H1 (cell line): ENCODE results near the gene CRADD.

Experiments
- GTF2F1 ChIP-seq: IDR thresholded peaks from 2 replicates; pipeline ENCODE4 v1.6.1; 2012; ENCODE audit warnings: low read depth, low read length, improper control_type of control experiment, borderline replicate concordance
- TF ChIP-seq, protein P1 (sequence below), 3 experiments: IDR thresholded peaks; 1 replicate in 2 of 3; 2 replicates in 1 of 3; pipeline versions ENCODE4 v1.5.1 to v1.6.1; 2011; ENCODE audit warnings: low read length in 3 of 3, mild to moderate bottlenecking in 3 of 3, inconsistent platforms in 2 of 3, low read depth in 1 of 3, moderate library complexity in 1 of 3; ENCODE audit not compliant: insufficient read depth in 1 of 3; ENCODE audit errors: control extremely low read depth in 1 of 3

DNA sequence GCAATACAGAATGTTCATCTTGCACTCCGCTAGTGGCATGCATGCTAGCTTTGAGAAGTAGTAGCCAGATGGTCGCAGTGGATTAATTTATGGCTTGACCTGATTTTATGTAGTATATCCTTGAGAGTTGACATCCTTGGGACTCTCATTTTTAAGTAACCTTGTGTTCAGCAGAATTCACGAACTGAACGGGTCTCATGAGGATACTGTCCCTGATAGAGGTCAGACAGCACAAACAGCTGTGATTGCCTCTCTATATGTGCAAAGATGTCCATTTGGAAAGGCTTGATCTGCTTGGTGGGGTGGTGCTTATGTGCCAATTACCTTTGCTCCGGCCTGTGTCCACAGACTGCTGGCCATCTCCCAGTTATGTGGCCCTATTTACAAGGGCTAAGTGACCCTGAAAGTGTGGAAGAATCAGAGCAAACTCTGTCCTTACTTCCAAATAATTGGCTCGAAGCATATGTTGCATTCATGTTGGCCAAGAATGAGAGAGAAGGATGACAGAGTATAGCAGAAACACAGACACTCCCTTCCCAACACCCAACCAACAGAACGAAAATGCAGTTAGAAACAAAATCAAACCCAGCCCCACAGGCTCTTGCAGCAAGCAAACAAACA lies 167.1 kb downstream of the CRADD start:
- TF ChIP-seq, protein P1, sequence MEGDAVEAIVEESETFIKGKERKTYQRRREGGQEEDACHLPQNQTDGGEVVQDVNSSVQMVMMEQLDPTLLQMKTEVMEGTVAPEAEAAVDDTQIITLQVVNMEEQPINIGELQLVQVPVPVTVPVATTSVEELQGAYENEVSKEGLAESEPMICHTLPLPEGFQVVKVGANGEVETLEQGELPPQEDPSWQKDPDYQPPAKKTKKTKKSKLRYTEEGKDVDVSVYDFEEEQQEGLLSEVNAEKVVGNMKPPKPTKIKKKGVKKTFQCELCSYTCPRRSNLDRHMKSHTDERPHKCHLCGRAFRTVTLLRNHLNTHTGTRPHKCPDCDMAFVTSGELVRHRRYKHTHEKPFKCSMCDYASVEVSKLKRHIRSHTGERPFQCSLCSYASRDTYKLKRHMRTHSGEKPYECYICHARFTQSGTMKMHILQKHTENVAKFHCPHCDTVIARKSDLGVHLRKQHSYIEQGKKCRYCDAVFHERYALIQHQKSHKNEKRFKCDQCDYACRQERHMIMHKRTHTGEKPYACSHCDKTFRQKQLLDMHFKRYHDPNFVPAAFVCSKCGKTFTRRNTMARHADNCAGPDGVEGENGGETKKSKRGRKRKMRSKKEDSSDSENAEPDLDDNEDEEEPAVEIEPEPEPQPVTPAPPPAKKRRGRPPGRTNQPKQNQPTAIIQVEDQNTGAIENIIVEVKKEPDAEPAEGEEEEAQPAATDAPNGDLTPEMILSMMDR (IDR thresholded peaks at IDR 0.05; ENCODE audit: control extremely low read depth in 1 of 3, insufficient read depth in 1 of 3, low read depth in 1 of 3, low read length in 3 of 3): no peak
- TF ChIP-seq GTF2F1: no peak
